T-helper 22 cell (primary cell): ENCODE measurements around the gene FHL3.
A peak's percentile ranks its signal among the peaks of the same experiment; 100 is the strongest.

ENCODE experiments used
- DNase-seq: peaks from one replicate; pipeline ENCODE4 v3.0.0-alpha.2; 2020; ENCODE audit warnings: low read depth

Gene FHL3

DNA sequence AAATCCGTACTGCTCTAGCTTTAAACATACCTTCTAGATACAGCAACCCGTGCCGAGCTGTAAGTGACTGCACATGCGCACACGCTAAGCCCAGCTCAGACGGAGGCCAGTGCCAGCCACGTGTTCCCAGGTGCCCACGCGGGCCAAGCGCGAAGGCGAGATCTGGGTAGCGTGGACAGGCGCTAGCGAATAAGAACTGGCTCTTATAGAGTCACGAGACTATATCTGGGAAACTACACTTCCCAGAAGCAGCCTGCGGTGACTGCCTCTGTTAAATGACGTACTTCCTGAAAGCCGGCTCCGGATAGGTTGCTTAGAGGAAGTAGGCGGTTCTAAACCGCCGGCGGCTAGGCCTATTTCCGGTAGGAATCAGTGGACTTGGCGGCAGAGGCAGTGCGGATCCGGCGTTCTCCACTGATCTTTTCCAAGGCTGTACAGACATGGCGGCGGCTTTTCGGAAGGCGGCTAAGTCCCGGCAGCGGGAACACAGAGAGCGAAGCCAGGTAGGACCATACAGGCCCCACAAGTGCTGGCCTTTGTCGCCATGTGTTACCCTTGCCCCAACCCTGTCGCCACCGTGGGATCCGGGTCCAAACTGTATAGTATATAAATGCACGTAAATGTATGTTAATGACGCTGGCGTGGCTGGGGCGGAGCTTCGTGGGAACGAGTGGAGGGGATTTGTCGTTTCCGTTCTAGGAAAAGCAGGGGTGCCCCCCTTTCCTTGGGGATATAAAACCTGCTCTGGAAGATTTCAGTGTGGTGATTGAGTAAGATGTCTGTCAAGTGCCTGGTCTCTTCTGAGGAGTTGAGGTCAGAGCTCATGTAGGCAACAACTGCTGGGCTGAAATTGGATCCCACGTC is 7.3 kb upstream of the FHL3 start, which contains the start of gene UTP11:
Gene UTP11, plus strand, starts transcription at position 372 of the 864 bp plus-strand sequence. Its CDS starts 69 bp downstream, at position 441.
- DNase-seq = peak; percentile 87

GRCh38 chr1:38009841-38010180 is 4.5 kb upstream of the FHL3 start:
- DNase-seq = no peak

- no peak for DNase-seq
Measured at GRCh38 chr1:38009088-38009840, 4.0 kb upstream of the FHL3 start.

GRCh38 chr1:38006008-38006828 is 904 bp upstream of the FHL3 start:
- no peak for DNase-seq

- no peak for DNase-seq
Measured at GRCh38 chr1:38004284-38005108, 818 bp downstream of the FHL3 start.

DNA sequence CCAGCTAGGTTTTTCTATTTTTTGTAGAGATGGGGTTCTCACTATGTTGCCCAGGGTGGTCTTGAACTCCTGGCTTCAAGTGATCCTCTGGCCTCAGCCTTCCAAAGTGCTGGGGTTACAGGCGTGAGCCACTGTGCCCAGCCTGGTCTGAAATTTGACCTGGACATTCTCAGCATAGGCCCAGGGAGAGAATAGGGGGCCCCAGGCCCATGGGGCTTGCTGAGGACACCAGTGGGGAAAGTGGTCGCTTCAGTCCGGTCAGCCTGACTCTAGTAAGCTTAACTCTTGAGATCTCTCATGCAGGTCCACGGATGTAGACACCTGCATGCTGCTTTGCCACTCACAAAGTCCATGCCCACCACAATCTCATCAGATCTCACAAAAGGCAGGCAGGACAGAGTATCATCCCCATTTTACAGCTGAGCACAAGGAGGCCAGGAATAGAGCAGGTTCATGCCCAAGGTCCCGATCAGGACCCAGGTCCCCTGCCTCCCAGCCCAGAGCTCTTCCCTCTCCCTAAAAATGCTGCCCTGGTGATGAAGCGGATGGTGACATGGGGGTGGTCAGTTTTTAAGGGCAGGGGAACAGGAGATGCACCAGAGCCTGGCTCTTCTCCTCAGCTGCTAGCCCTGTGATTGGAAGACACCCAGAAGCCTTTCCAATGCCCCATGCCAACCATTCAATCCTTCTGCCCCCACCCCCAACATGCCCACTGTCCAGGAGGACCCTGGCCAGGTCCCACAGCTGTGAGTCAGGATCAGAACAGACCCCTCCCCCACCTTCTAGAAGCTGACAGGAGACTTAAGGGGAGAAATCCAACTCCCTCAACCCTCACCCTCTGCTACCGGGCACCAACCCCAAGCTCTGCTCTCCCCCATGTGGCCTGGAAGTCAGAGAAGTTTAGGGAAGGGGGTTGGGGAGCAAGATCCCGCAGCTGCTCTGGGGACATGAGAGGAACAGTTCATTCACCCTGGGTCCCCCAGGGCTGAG is 1.8 kb downstream of the FHL3 start:
- DNase-seq = no peak

GRCh38 chr1:38000529-38001455 is 4.5 kb downstream of the FHL3 start:
- no peak for DNase-seq

- no peak for DNase-seq
Measured at GRCh38 chr1:38000233-38000528, 5.1 kb downstream of the FHL3 start.

- DNase-seq = no peak
Measured at GRCh38 chr1:37999430-38000232, 5.7 kb downstream of the FHL3 start.

DNA sequence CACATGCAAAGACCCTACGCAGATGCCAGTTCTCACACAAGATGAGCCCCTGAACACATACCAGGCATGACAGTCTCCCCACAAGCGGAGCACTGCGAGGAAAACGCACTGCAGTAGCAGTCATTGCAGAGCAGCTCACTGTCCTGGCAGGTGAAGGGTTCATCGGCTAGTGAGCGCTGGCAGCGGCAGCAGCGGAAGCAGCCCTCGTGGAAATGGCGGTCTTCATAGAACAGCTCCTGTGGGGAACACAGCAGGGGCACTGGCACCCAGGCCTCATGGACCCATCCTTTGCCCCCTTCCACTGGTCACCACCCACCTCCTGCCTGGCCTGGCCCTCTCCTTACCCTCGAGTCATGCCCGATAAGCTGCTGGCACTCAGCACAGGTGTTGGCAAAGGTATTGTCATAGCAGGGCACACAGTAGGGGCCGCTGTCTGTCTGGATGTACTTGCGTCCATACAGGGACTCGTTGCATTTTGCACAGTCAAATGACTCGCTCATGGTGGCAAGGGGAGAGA is 6.3 kb downstream of the FHL3 start:
- DNase-seq = no peak

DNA sequence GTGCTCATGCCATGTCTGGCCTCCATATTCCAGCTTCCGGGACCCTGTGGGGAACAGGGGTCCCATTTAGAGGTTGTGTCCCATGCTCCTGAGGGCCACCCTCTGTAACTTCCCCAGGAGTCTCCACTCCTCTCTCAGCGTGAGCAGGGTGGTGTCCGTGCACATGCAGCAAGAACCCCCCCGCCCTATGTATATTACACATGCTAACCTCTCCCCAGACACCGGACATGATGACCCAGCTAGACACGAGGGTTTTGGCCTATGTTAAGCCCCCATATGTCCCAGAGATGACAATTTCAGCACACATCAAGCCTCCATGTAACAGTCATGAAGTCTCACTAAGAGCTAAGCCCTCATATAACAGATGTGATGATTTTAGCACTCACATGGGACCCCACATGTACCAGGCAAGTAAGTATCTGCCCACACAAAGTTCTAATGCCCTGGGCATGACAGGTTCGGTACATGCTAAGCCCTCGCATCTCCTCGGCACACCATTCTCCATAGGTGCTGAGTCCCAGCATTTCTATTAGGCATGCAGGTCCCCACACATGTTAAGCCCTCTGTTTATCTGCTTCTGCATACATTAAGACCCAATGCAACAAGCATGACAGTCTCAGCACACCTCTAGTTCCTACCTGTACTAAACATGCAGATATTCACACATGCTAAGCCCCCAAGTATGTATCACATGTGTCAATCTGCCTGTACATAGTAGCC is 7.1 kb downstream of the FHL3 start:
- DNase-seq = no peak

DNA sequence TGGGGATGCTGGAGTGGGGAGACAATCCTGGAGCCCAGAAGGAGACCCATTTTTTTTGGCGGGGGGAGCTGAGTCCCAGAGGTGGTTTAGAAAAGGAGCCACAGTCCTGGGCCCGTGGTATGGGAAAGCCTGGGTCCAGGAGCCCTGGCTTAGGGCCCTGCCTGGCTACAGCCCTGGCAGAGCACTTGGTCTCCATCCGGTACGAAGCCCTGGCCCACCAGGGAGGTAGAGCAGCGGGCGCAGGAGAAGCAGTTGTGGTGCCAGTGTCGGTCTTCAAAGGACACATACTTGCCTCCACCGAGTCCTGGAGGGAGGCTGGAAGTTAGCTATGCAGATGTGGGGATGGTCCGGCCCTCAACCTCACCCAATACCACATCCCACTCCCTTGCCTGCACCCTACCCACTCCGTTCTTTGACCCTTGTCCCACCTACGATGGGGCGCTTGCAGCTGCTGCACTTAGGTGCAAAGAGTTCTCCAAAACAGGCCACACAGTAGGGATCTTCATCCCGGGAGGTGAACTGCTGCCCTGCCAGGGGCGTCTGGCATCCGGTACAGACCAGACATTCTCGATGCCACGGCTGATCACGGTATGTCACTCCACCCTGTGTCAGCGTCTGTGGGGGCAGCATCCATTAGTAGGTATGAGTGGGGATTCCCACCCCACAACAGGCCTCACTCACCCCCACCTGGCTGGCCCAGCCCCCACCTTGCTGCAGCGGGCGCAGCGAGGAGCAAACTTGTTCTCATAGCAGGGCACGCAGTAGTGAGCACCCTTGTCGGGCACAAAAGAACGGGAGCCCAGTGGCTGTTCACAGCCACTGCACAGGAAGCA is 7.8 kb downstream of the FHL3 start:
- DNase-seq = no peak

DNA sequence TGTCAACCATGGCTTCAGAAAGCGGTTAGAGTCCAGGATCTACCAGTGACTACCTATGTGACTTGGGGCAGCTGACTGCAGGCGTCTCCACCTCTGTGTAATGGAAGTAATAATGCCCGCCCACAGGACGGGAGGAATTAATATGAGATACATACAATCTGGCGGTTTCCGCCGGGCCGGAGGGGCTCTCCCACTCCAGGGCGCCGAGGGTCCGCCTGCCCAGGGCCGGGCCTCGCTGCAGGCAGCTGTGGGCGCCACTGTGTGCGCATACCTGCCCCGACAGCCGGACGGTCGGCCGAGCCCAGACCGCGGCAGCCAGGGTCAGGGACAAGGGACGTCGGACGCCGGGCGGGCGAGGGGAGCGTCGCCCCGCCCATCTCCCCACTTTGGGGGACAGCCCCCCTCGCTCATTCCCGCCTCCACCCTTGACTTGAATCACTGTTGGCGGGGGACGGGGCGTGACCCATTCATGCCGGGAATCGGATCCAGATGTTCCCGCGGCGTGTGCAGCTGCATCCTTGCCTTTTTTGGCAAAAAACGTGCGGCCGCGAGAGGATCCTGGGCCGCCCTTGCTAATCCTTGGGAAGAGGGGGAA is 9.5 kb downstream of the FHL3 start:
- DNase-seq = no peak

DNA sequence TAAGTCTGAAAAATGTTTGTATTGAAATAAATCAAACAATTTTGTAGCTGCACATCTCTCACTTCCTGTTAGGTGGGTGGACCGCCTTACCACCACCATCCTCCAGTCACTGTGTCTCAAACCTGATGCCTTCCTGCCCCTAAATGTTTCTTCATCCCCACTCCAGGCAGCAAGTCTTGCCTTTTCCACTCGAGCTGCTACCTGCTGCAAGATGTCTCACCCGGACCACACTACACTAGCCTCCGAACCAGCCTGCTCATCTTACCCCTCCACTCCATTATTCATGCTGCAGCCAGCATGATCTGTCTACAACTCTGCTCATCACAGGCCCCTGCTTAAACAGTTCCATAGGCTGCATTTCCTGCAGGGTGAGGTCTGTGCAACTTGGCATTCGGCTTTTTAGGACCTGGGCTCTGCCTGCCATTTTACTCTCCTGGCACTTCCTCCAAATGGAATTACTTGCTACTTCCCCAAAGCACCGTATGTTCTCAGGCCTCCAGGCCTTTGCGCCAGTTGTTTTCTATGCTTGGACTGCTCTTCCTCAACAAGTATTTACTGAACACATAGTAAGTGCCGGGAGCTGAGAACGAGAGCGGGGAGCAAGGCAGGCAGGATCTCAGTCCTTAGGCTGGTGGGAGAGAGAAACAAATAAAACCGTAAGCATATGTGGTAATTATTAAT is 10.3 kb downstream of the FHL3 start:
- no peak for DNase-seq

GRCh38 chr1:37989361-37989930 is 15.9 kb downstream of the FHL3 start:
- no peak for DNase-seq
